Lower lobe of right lung (tissue), 2 donors: ENCODE data around the gene CPA1. TPM values are rescaled to one million over a fixed set of nuclear protein-coding genes. Genes with fewer than 3 reads are reported as not detected.

Source experiments
- ATAC-seq, 2 donors: fragments of 200-7000 bp; cut with Tn5 transposase; one replicate each; pipeline ENCODE4 v1.9.1; 2020 to 2022; ENCODE audit warnings: mild to moderate bottlenecking in 2 of 2, moderate library complexity in 2 of 2
- DNase-seq: peaks from one replicate; pipeline ENCODE4 v3.0.0-alpha.2; 2020
- H3K27ac ChIP-seq: fragments of 200-600 bp; one replicate; pipeline ENCODE4 v1.8.0; 2022
- H3K27me3 ChIP-seq: fragments of 200-600 bp; one replicate; pipeline ENCODE4 v1.8.0; 2022; ENCODE audit warnings: low read depth
- H3K36me3 ChIP-seq: fragments of 200-600 bp; one replicate; pipeline ENCODE4 v1.8.0; 2022; ENCODE audit warnings: mild to moderate bottlenecking
- H3K4me1 ChIP-seq: fragments of 200-600 bp; one replicate; pipeline ENCODE4 v1.8.0; 2022
- H3K4me3 ChIP-seq: fragments of 200-600 bp; one replicate; pipeline ENCODE4 v1.8.0; 2022; ENCODE audit warnings: mild to moderate bottlenecking
- H3K9me3 ChIP-seq: fragments of 200-600 bp; one replicate; pipeline ENCODE4 v1.8.0; 2022
- intact Hi-C: fragments of 100-400 bp; cut with DNase I; formaldehyde crosslinking; loops from one replicate; pipeline ENCODE4 v1.11.0; 2022
- total RNA-seq: library from RNA; stranded (reverse); fragmentation: NEBNext Ultra II Directional; extraction: Animal tissue kit (Norgen Biotek cat#: 25700); gene quantifications from one replicate; pipeline ENCODE4 v1.2.1, GENCODE V29; 2021
- TF ChIP-seq, protein P1 (sequence below): fragments of 200-600 bp; IDR thresholded peaks from one replicate; pipeline ENCODE4 v1.8.0; 2022; ENCODE audit warnings: antibody characterized with exemption, mild to moderate bottlenecking
- donor health status: DM: no; HTN: yes; CAD: no; lungs with severe emphysema.

CPA1 gene
- total RNA-seq, 1 donor from 2014 or later, result 0.30 TPM

DNA sequence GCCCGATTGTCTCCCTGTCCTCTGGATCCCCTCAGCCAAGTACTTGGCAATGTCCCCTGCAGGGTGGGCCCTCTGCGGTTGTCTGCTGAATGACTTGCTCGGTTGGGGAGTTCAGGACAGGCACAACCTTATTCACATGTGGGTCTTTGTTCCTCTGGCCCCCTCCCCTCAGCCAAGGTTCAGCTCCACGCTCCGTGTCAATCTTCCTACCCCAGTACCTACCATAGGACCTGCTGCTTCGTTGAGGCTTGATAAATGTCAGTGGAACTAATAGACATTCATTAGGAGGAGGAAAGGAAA lies 28.6 kb upstream of the CPA1 start:
- no peaks in the 10 kb centered on the region for H3K27me3 ChIP-seq
- DNase-seq (no peak), ATAC-seq (peak in 1 of 2 donors; percentile 4)
- H3K4me3 ChIP-seq, result no peak overlapping the region
- TF ChIP-seq, protein P1, sequence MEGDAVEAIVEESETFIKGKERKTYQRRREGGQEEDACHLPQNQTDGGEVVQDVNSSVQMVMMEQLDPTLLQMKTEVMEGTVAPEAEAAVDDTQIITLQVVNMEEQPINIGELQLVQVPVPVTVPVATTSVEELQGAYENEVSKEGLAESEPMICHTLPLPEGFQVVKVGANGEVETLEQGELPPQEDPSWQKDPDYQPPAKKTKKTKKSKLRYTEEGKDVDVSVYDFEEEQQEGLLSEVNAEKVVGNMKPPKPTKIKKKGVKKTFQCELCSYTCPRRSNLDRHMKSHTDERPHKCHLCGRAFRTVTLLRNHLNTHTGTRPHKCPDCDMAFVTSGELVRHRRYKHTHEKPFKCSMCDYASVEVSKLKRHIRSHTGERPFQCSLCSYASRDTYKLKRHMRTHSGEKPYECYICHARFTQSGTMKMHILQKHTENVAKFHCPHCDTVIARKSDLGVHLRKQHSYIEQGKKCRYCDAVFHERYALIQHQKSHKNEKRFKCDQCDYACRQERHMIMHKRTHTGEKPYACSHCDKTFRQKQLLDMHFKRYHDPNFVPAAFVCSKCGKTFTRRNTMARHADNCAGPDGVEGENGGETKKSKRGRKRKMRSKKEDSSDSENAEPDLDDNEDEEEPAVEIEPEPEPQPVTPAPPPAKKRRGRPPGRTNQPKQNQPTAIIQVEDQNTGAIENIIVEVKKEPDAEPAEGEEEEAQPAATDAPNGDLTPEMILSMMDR, result no peak
- H3K9me3 ChIP-seq, result no peaks in the 10 kb centered on the region
- H3K27ac ChIP-seq, result peak overlapping the region; percentile 61
- intact Hi-C loops, result no loop called here
- H3K4me1 ChIP-seq, result peaks cover 23% of the 10 kb centered on the region
- no peaks in the 10 kb centered on the region for H3K36me3 ChIP-seq

DNA sequence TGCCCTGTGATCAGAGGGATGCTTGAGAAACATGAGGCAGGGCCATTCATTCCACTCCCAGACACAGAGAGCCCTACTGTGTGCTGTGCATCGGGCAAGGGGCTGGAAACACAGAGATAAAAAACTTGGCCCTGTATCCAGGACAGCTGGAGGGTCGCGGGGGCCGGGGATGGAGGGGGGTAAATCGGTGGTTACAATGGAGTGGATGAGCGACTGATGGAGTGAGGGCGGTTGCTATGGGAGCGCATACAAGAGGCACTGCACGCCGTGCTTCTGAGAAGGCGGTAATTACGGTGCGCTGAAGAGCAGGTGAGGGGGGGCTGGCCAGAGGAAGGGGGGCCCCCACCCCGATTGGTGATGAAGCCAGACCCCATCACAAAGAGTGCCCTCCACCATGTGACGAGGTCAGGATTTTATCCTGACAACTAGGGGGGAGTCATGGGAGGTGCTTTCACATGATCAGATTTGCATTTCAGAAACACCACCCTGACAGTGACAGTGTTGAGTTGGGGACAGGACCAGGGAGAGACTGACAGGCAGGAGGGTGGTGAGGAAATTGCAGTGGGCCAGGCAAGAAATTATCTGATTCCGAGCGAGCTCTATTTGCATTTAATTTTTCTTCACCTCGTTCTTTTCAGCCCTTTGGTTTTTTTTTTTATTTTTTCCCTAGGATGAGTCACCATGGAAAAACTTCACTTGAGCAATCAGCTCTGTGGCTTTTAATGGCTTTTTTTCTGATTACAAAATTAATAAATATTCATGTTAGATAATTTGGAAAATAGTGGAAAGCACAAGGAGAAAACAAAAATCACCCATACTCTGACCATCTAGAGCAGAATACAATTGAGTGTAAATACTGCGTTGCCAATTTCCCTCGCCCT lies 27.9 kb upstream of the CPA1 start:
- ATAC-seq, result no peak
- no peak for DNase-seq
- H3K27me3 ChIP-seq, result no peaks in the 10 kb centered on the region

DNA sequence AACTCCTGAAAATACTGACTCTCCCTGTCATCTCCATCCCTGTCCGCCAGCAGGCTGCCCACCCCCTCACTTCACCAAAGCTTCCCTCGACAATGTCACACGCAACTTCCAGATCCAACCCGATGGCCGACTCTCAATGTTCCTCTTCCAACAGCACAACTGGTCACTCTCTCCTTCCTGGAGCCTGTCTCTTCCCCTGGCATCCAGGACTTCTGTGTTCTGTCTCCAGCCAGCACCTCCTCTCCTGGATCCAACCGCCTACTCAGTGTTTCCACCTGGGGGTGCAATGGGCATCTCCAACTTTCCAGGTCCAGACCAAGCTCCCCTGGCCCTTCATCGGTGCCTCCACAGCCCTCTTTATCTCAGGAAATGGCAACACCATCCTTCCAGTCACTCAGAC lies 27.1 kb upstream of the CPA1 start:
- TF ChIP-seq, protein P1, result no peak
- Histone ChIP-seq H3K4me1 (peaks cover 28% of the 10 kb centered on the region), H3K9me3 (no peaks in the 10 kb centered on the region), H3K36me3 (no peaks in the 10 kb centered on the region), H3K27me3 (no peaks in the 10 kb centered on the region), H3K4me3 (no peak overlapping the region), H3K27ac (peak overlapping the region; percentile 61)
- ATAC-seq, result no peak
- intact Hi-C loops, result no loop called here
- DNase-seq, result no peak

More for the DNA sequence above, 27.9 kb upstream of the CPA1 start:
- Histone ChIP-seq H3K27ac (peak overlapping the region; percentile 61), H3K4me3 (no peak overlapping the region), H3K4me1 (peaks cover 28% of the 10 kb centered on the region), H3K36me3 (no peaks in the 10 kb centered on the region), H3K9me3 (no peaks in the 10 kb centered on the region)
- TF ChIP-seq, protein P1, result no peak
- intact Hi-C loops, result no loop called here

DNA sequence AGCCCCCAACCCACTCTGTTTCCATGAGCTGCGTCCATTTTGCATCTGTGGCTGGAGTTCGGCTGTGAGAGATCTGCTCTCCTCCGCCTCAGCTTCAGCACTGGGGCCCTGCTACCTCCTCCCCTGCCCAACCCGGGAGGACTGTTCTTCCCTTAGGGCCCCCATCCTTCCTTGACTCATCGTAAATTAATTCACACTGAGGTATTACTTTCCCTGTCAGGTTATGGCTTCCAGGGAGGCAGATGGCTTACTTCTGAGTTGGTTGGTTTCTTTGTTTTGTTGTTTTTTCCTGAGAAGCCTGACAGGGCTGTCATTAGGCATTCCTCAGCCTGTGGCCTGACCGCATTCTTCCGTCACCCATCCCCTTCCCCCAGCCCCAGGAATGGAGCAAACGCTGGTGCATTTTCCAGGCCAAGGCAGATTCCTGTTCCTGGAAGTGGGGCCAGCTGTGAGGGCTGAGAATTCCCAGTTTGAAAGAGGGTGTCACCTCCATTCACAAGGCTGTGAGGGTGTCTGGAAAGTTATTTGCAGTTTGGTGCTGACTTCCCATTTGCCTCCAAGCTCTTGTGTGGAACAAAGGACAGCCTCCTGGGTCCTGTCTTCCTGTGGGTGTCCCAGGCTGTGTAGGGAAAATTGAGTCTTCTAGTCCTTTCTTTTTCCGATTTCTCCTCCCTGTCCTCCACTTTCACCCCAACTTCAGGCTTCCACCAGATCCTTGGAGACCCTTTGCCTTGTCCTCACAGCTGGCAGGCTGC lies 24.0 kb upstream of the CPA1 start:
- Histone ChIP-seq H3K4me1 (peaks cover 20% of the 10 kb centered on the region), H3K27me3 (no peaks in the 10 kb centered on the region), H3K9me3 (peaks cover 13% of the 10 kb centered on the region), H3K4me3 (no peak overlapping the region), H3K36me3 (no peaks in the 10 kb centered on the region), H3K27ac (peak overlapping the region; percentile 77)
- no peak for DNase-seq
- intact Hi-C loops, result no loop called here
- ATAC-seq, result peak; percentile 53 to 76
- TF ChIP-seq, protein P1, result no peak

DNA sequence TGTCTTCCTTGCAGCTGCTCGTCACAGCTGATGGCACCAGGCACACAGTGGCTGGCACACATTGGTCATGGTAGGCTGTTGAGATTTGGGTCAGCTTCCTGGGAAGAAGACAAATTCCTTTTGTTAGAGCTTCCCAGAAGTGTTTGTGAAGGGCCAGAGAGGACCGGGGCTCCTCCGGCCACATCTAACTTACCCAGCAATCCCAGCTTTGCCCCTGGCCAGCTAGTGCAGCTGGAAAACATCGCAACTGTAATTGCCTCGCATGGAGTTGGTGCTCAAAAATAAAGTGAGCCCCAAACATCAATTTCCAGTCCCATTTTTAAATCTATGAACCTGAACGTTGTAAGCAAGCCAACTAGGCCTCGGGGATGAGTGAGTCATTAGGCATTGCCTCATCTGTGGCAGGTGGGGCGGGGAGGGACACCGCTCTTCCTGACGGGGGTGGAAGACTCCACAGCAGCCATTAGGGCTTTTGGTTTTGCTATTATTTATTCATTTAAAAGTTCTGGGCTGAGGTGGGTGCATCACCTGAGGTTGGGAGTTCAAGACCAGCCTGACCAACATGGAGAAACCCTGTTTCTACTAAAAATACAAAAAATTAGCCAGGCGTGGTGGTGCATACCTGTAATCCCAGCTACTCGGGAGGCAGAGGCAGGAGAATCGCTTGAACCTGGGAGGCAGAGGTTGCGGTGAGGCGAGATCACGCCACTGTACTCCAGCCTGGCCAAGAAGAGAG lies 23.2 kb upstream of the CPA1 start:
- TF ChIP-seq, protein P1, result no peak
- ATAC-seq, result peak in 1 of 2 donors; percentile 39
- H3K27me3 ChIP-seq, result no peaks in the 10 kb centered on the region
- intact Hi-C loops, result no loop called here
- H3K4me3 ChIP-seq, result no peak overlapping the region
- DNase-seq, result no peak
- H3K27ac ChIP-seq, result peak overlapping the region; percentile 77
- H3K9me3 ChIP-seq, result peaks cover 13% of the 10 kb centered on the region
- no peaks in the 10 kb centered on the region for H3K36me3 ChIP-seq
- peaks cover 14% of the 10 kb centered on the region for H3K4me1 ChIP-seq
